SK-N-SH (cell line): Measurements from ENCODE around the gene ZDHHC16. TPM values are rescaled to one million over a fixed set of nuclear protein-coding genes. Genes with fewer than 3 reads are reported as not detected.

Experiments used
- CTCF ChIA-PET: fragments of 300-600, 350-600 bp; formaldehyde crosslinking; extraction: SDS; loops from one replicate; lab custom pipeline; 2021; lab: Yijun Ruan, JAX
- POLR2A ChIA-PET: fragments of 350-600 bp; sonication (Branson Sonifier 250); formaldehyde crosslinking; extraction: SDS; loops from one replicate; lab custom pipeline; 2020; ENCODE audit warnings: antibody characterized with exemption, inconsistent platforms; lab: Yijun Ruan, JAX
- DNase-seq: peaks from one replicate; pipeline ENCODE4 v3.0.0; 2012
- H2AFZ ChIP-seq: fragments of 200-600 bp; sonication (generic); 2 replicates; pipeline ENCODE4 v1.8.1; 2016; ENCODE audit warnings: antibody characterized with exemption, mild to moderate bottlenecking, low read depth
- H3F3A ChIP-seq: fragments of 200-600 bp; sonication (generic); replicated peaks from 2 replicates; pipeline ENCODE3; 2016; ENCODE audit warnings: antibody characterized with exemption, mild to moderate bottlenecking; ENCODE audit not compliant: insufficient read depth
- H3K27ac ChIP-seq, 2 experiments: fragments of 200-500 bp in 1 of 2; fragments of 200-600 bp in 1 of 2; sonication (Bioruptor generic) in 1 of 2; sonication (generic), shearing (Covaris generic) in 1 of 2; 2 replicates each; pipeline versions ENCODE4 v1.5.1 to v1.6.1; 2014 to 2016; ENCODE audit warnings: low read depth in 2 of 2, inconsistent platforms in 1 of 2, low read length in 1 of 2, mild to moderate bottlenecking in 1 of 2, mixed read lengths in 1 of 2
- H3K27me3 ChIP-seq: fragments of 200-600 bp; sonication (generic), shearing (Covaris generic); 2 replicates; pipeline ENCODE4 v1.6.1; 2016; ENCODE audit warnings: mixed run types; ENCODE audit not compliant: insufficient read depth
- H3K36me3 ChIP-seq, 2 experiments: fragments of 200-500 bp in 1 of 2; fragments of 200-600 bp in 1 of 2; sonication (Bioruptor generic) in 1 of 2; sonication (generic) in 1 of 2; replicated peaks in 1 of 2; 2 replicates each; pipeline versions ENCODE3 to v1.5.1; 2014 to 2016; ENCODE audit warnings: low read length in 1 of 2, mild to moderate bottlenecking in 1 of 2; ENCODE audit not compliant: insufficient read depth in 2 of 2, control insufficient read depth in 1 of 2
- H3K4me1 ChIP-seq, 2 experiments: fragments of 200-500 bp in 1 of 2; fragments of 200-600 bp in 1 of 2; sonication (Bioruptor generic) in 1 of 2; sonication (generic), shearing (Covaris generic) in 1 of 2; 2 replicates each; pipeline versions ENCODE4 v1.5.1 to v1.6.1; 2014 to 2016; ENCODE audit warnings: low read depth in 1 of 2, low read length in 1 of 2, mixed run types in 1 of 2; ENCODE audit not compliant: insufficient read depth in 2 of 2, control insufficient read depth in 1 of 2
- H3K4me2 ChIP-seq: fragments of 200-600 bp; sonication (generic), shearing (Covaris generic); 2 replicates; pipeline ENCODE4 v1.6.1; 2017; ENCODE audit warnings: mixed run types
- H3K4me3 ChIP-seq, 2 experiments: fragments of 200-500 bp in 1 of 2; fragments of 200-600 bp in 1 of 2; sonication (Bioruptor generic) in 1 of 2; sonication (generic), shearing (Covaris generic) in 1 of 2; 2 replicates each; pipeline versions ENCODE4 v1.5.1 to v1.8.1; 2014 to 2016; ENCODE audit warnings: low read depth in 2 of 2, inconsistent platforms in 1 of 2, low read length in 1 of 2, mild to moderate bottlenecking in 1 of 2, mixed read lengths in 1 of 2, moderate library complexity in 1 of 2
- H3K79me2 ChIP-seq: fragments of 200-600 bp; sonication (generic); 2 replicates; pipeline ENCODE4 v1.8.1; 2017; ENCODE audit warnings: mild to moderate bottlenecking; ENCODE audit not compliant: insufficient read depth
- H3K9ac ChIP-seq: fragments of 200-600 bp; sonication (generic); 2 replicates; pipeline ENCODE4 v1.6.1; 2017; ENCODE audit warnings: mixed run types
- H3K9me2 ChIP-seq: fragments of 200-600 bp; sonication (generic); 2 replicates; pipeline ENCODE4 v1.6.1; 2017; ENCODE audit warnings: mixed run types
- H3K9me3 ChIP-seq: fragments of 200-600 bp; sonication (generic); 2 replicates; pipeline ENCODE4 v1.6.1; 2017; ENCODE audit warnings: mixed run types, mild to moderate bottlenecking, moderate library complexity
- H4K20me1 ChIP-seq: fragments of 200-600 bp; sonication (generic); 2 replicates; pipeline ENCODE4 v1.6.1; 2017; ENCODE audit warnings: mild to moderate bottlenecking, mixed run types; ENCODE audit not compliant: insufficient read depth
- ELF1 ChIP-seq: IDR thresholded peaks from 2 replicates; pipeline ENCODE4 v1.4.0; 2012
- FOXM1 ChIP-seq: IDR thresholded peaks from 2 replicates; pipeline ENCODE4 v1.4.0; 2012; ENCODE audit warnings: low read depth, mild to moderate bottlenecking
- GATA2 ChIP-seq: sonication (generic); formaldehyde crosslinking; IDR thresholded peaks from 2 replicates; pipeline ENCODE4 v1.5.0; 2020; ENCODE audit warnings: mild to moderate bottlenecking, missing genetic modification reagents
- JUND ChIP-seq: IDR thresholded peaks from 2 replicates; pipeline ENCODE4 v1.4.0; 2012
- MEF2A ChIP-seq: IDR thresholded peaks from 2 replicates; pipeline ENCODE4 v1.4.0; 2012; ENCODE audit warnings: low read depth, borderline replicate concordance
- MXI1 ChIP-seq: IDR thresholded peaks from 2 replicates; pipeline ENCODE4 v1.6.1; 2012; ENCODE audit warnings: mild to moderate bottlenecking, low read depth, low read length, improper control_type of control experiment
- POLR2AphosphoS5 ChIP-seq: IDR thresholded peaks from 2 replicates; pipeline ENCODE4 v1.6.1; 2012; ENCODE audit warnings: low read depth, low read length
- RAD21 ChIP-seq: IDR thresholded peaks from 2 replicates; pipeline ENCODE4 v1.6.1; 2012; ENCODE audit warnings: mild to moderate bottlenecking, low read length
- RCOR1 ChIP-seq: fragments of 150-350 bp; IDR thresholded peaks from 2 replicates; pipeline ENCODE4 v1.6.1; 2017; ENCODE audit warnings: antibody characterized with exemption, low read length
- RFX5 ChIP-seq: IDR thresholded peaks from 2 replicates; pipeline ENCODE4 v1.6.1; 2012; ENCODE audit warnings: mild to moderate bottlenecking, improper control_type of control experiment, low read length
- RXRA ChIP-seq: IDR thresholded peaks from 2 replicates; pipeline ENCODE4 v1.4.0; 2012; ENCODE audit warnings: low read depth, mild to moderate bottlenecking, borderline replicate concordance
- SIN3A ChIP-seq: IDR thresholded peaks from 2 replicates; pipeline ENCODE4 v1.6.1; 2012; ENCODE audit warnings: low read depth, mild to moderate bottlenecking, low read length, moderate library complexity, borderline replicate concordance
- TAF1 ChIP-seq: IDR thresholded peaks from 2 replicates; pipeline ENCODE4 v1.6.1; 2012; ENCODE audit warnings: low read depth, mild to moderate bottlenecking, low read length, moderate library complexity, borderline replicate concordance
- TCF12 ChIP-seq: IDR thresholded peaks from 2 replicates; pipeline ENCODE4 v1.4.0; 2012
- TEAD4 ChIP-seq: IDR thresholded peaks from 2 replicates; pipeline ENCODE4 v1.4.0; 2012; ENCODE audit warnings: mild to moderate bottlenecking, borderline replicate concordance; ENCODE audit not compliant: insufficient read depth
- YY1 ChIP-seq: IDR thresholded peaks from 2 replicates; pipeline ENCODE4 v1.4.0; 2012; ENCODE audit warnings: low read depth, mild to moderate bottlenecking
- WGBS: methylation state at CpG from one replicate; pipeline ENCODE4 v1.1.6; 2017; ENCODE audit warnings: low lambda C conversion rate; 5-methylcytosine and 5-hydroxymethylcytosine counted together
- polyA plus RNA-seq, 3 experiments: library from polyadenylated mRNA; depleted of rRNA; stranded (reverse); fragments of >200 nt; gene quantifications; 2 replicates each; pipeline ENCODE4 v1.2.3, GENCODE V29; 2012
- TF ChIP-seq, protein P1 (sequence below): IDR thresholded peaks from 2 replicates; pipeline ENCODE4; 2012
- TF ChIP-seq, protein P2 (sequence below): IDR thresholded peaks from 2 replicates; pipeline ENCODE4 v1.6.1; 2012; ENCODE audit warnings: mild to moderate bottlenecking, low read depth, low read length, moderate library complexity
- TF ChIP-seq, protein P3 (sequence below): fragments of 150-350 bp; IDR thresholded peaks from 2 replicates; pipeline ENCODE4 v1.6.1; 2016; ENCODE audit warnings: mild to moderate bottlenecking, low read depth, low read length
- TF ChIP-seq, protein P4 (sequence below): IDR thresholded peaks from 2 replicates; pipeline ENCODE4 v1.4.0; 2012; ENCODE audit warnings: low read depth, borderline replicate concordance

The ZDHHC16 gene
- polyA plus RNA-seq, 1 of the 3 experiments (the other 2 are of a cell fraction): 71.5 TPM

DNA sequence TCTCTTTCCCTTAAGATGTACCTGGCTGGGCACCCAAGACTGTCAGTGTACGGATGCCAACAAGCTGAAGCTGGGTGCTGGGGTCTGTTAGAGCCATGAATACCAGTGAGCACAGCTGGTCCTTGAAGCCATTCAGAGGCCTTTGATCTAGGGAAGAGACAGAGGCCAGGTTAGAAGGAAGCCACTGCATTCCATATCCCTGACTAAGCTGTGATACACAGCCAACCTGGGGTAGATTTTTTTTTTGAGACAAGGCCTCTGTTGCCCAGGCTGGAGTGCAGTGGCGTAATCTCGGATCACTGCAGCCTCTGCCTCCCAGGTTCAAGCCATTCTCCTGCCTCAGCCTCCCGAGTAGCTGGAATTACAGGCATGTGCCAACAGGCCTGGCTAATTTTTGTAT is 20.8 kb downstream of the ZDHHC16 start:
- no peaks in the 10 kb centered on the region for H3K9me2 ChIP-seq
- H3K27me3 ChIP-seq: no peaks in the 10 kb centered on the region
- H3K9me3 ChIP-seq: no peaks in the 10 kb centered on the region
- H3K9ac ChIP-seq: no peak overlapping the region
- peak overlapping the region in 1 of 2 experiments; percentile 19; a peak in 1 of 4 replicates for H3K27ac ChIP-seq
- H3K4me3 ChIP-seq: no peak overlapping the region
- no peak overlapping the region for H3K4me2 ChIP-seq
- 0 out of 2 replicates have a peak, but pooled peaks have one; percentile 12 for TF ChIP-seq JUND
- no peak for TF ChIP-seq RXRA
- peak; percentile 9; the same call in 1 of the 2 replicates for TF ChIP-seq TCF12
- TF ChIP-seq RCOR1: no peak
- POLR2A ChIA-PET: no interaction called here
- peaks cover 0 to 4% of the 10 kb centered on the region in 2 experiments; a peak in 2 of 4 replicates for H3K4me1 ChIP-seq
- CTCF ChIA-PET: interaction anchor here (1.4 to 8.7 kb wide), 3 partner anchors 9 to 105 kb away, joined by 5 to 132 read pairs (median 7); partner anchors contain the start of gene ANKRD2
- H3K36me3 ChIP-seq: peaks cover 61 to 65% of the 10 kb centered on the region in 2 experiments
- H4K20me1 ChIP-seq: 0 out of 2 replicates have a peak, but pooled peaks cover 7% of the 10 kb centered on the region
- H3K79me2 ChIP-seq: no peaks in the 10 kb centered on the region
- H3F3A ChIP-seq: peaks cover 27% of the 10 kb centered on the region
- WGBS: 81% methylated on average over 4 of the region's 4 CpGs
- no peak for DNase-seq
- H2AFZ ChIP-seq: no peak overlapping the region

DNA sequence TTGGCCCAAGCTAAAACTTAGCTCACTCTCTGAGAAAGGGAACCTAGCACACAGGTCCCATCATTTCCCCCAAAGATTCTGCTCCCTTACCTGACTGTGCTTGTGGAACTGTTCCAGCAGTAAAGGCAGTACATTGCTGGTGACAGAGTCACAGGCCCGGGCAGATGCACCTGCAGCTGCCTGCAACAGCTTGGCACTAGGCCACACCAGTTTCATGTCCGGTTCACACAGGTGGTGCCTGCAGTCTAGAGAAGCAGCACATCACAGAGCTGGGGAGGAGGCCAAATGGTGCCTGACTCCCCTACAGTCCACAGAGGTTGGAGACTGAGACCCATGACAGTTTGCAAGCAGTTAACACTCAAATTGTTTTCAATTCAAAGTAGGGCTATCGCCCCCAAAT is 22.2 kb downstream of the ZDHHC16 start:
- no peak overlapping the region for H3K9ac ChIP-seq
- H3K79me2 ChIP-seq: no peaks in the 10 kb centered on the region
- H3K9me3 ChIP-seq: no peaks in the 10 kb centered on the region
- TF ChIP-seq FOXM1: no peak
- no peak for TF ChIP-seq YY1
- TF ChIP-seq, protein P1, sequence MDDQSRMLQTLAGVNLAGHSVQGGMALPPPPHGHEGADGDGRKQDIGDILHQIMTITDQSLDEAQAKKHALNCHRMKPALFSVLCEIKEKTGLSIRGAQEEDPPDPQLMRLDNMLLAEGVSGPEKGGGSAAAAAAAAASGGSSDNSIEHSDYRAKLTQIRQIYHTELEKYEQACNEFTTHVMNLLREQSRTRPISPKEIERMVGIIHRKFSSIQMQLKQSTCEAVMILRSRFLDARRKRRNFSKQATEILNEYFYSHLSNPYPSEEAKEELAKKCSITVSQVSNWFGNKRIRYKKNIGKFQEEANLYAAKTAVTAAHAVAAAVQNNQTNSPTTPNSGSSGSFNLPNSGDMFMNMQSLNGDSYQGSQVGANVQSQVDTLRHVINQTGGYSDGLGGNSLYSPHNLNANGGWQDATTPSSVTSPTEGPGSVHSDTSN: no peak
- no peak for TF ChIP-seq TAF1
- TF ChIP-seq RFX5: no peak
- no peak for TF ChIP-seq SIN3A
- no peak for TF ChIP-seq ELF1
- TF ChIP-seq, protein P2, sequence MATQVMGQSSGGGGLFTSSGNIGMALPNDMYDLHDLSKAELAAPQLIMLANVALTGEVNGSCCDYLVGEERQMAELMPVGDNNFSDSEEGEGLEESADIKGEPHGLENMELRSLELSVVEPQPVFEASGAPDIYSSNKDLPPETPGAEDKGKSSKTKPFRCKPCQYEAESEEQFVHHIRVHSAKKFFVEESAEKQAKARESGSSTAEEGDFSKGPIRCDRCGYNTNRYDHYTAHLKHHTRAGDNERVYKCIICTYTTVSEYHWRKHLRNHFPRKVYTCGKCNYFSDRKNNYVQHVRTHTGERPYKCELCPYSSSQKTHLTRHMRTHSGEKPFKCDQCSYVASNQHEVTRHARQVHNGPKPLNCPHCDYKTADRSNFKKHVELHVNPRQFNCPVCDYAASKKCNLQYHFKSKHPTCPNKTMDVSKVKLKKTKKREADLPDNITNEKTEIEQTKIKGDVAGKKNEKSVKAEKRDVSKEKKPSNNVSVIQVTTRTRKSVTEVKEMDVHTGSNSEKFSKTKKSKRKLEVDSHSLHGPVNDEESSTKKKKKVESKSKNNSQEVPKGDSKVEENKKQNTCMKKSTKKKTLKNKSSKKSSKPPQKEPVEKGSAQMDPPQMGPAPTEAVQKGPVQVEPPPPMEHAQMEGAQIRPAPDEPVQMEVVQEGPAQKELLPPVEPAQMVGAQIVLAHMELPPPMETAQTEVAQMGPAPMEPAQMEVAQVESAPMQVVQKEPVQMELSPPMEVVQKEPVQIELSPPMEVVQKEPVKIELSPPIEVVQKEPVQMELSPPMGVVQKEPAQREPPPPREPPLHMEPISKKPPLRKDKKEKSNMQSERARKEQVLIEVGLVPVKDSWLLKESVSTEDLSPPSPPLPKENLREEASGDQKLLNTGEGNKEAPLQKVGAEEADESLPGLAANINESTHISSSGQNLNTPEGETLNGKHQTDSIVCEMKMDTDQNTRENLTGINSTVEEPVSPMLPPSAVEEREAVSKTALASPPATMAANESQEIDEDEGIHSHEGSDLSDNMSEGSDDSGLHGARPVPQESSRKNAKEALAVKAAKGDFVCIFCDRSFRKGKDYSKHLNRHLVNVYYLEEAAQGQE: no peak
- no peak for TF ChIP-seq GATA2 (CRISPR knock-in tag)
- no peak for TF ChIP-seq POLR2AphosphoS5
- TF ChIP-seq MEF2A: no peak
- TF ChIP-seq, protein P3, sequence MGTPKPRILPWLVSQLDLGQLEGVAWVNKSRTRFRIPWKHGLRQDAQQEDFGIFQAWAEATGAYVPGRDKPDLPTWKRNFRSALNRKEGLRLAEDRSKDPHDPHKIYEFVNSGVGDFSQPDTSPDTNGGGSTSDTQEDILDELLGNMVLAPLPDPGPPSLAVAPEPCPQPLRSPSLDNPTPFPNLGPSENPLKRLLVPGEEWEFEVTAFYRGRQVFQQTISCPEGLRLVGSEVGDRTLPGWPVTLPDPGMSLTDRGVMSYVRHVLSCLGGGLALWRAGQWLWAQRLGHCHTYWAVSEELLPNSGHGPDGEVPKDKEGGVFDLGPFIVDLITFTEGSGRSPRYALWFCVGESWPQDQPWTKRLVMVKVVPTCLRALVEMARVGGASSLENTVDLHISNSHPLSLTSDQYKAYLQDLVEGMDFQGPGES: no peak
- no peak for TF ChIP-seq TEAD4
- TF ChIP-seq, protein P4, sequence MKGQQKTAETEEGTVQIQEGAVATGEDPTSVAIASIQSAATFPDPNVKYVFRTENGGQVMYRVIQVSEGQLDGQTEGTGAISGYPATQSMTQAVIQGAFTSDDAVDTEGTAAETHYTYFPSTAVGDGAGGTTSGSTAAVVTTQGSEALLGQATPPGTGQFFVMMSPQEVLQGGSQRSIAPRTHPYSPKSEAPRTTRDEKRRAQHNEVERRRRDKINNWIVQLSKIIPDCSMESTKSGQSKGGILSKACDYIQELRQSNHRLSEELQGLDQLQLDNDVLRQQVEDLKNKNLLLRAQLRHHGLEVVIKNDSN: no peak
- TF ChIP-seq RAD21: no peak
- no peak for TF ChIP-seq MXI1
- TF ChIP-seq RCOR1: no peak
- H3K27me3 ChIP-seq: no peaks in the 10 kb centered on the region
- H3K4me3 ChIP-seq: no peak overlapping the region
- H2AFZ ChIP-seq: no peak overlapping the region
- no peak overlapping the region for H3K4me2 ChIP-seq
- POLR2A ChIA-PET: no interaction called here
- DNase-seq: no peak
- 0 out of 2 replicates have a peak, but pooled peaks cover 7% of the 10 kb centered on the region for H4K20me1 ChIP-seq
- H3K36me3 ChIP-seq: peaks cover 47 to 54% of the 10 kb centered on the region in 2 experiments
- CTCF ChIA-PET: interaction anchor here (0.9 to 8.7 kb wide), 4 partner anchors 17 to 144 kb away, joined by 3 to 132 read pairs (median 6); partner anchors contain the start of gene ANKRD2
- WGBS: 100% methylated on average over 2 of the region's 3 CpGs
- no peaks in the 10 kb centered on the region for H3K9me2 ChIP-seq
- H3K27ac ChIP-seq: no peak overlapping the region
- H3K4me1 ChIP-seq: peaks cover 0 to 4% of the 10 kb centered on the region in 2 experiments; a peak in 2 of 4 replicates
- H3F3A ChIP-seq: peaks cover 28% of the 10 kb centered on the region
